ENCODE results near the gene RUNX2. TPM values are rescaled to one million over a fixed set of nuclear protein-coding genes. Genes with fewer than 3 reads are reported as not detected.

Gene RUNX2
- total and polyA plus RNA-seq, 2 experiments from 2014 or later, result 0.66 to 1.7 TPM

GRCh38 chr6:45698046-45698445 is 369.9 kb downstream of the RUNX2 start:
- Histone ChIP-seq H4K20me1 (replicated peaks; ENCODE audit: insufficient read depth) (no peaks in the 10 kb centered on the region), H3K27me3 (ENCODE audit: insufficient read depth) (no peaks in the 10 kb centered on the region), H3K27ac (ENCODE audit: low read depth) (no peak overlapping the region), H2AFZ (no peak overlapping the region), H3K79me2 (replicated peaks; ENCODE audit: insufficient read depth) (no peaks in the 10 kb centered on the region), H3K9me2 (ENCODE audit: insufficient read depth) (0 out of 2 replicates have a peak, but pooled peaks cover 3% of the 10 kb centered on the region), H3K36me3 (ENCODE audit: insufficient read depth) (no peaks in the 10 kb centered on the region), H3K4me3 (no peak overlapping the region), H3K4me2 (no peak overlapping the region), H3F3A (replicated peaks; ENCODE audit: low read depth) (no peaks in the 10 kb centered on the region), H3K4me1 (ENCODE audit: insufficient read depth) (no peaks in the 10 kb centered on the region)
- TF ChIP-seq ETS1 (IDR thresholded peaks at IDR 0.05) (no peak), EZH2phosphoT487 (IDR thresholded peaks at IDR 0.05; ENCODE audit: unreplicated experiment) (no peak), NANOG (IDR thresholded peaks at IDR 0.05; ENCODE audit: borderline replicate concordance) (no peak), REST (IDR thresholded peaks at IDR 0.05; ENCODE audit: unreplicated experiment) (no peak), POLR2AphosphoS5 (IDR thresholded peaks at IDR 0.05; ENCODE audit: low read depth) (no peak), ZNF114 (CRISPR knock-in tag; IDR thresholded peaks at IDR 0.05) (no peak), STAT1 (IDR thresholded peaks at IDR 0.05; ENCODE audit: unreplicated experiment) (no peak), CTCF (conservative IDR thresholded peaks at IDR 0.05; ENCODE audit: low read depth in 2 of 2) (no peak), CREB1 (CRISPR knock-in tag; IDR thresholded peaks at IDR 0.05; ENCODE audit: low read depth) (no peak), EZH2 (IDR thresholded peaks at IDR 0.05; ENCODE audit: low read depth, unreplicated experiment) (no peak), JUNB (IDR thresholded peaks at IDR 0.05; ENCODE audit: unreplicated experiment) (no peak), ZNF462 (CRISPR knock-in tag; IDR thresholded peaks at IDR 0.05) (no peak), ZNF331 (CRISPR knock-in tag; IDR thresholded peaks at IDR 0.05; ENCODE audit: low read depth) (no peak)
- Mint-ChIP-seq H3K9me3 (no peaks in the 10 kb centered on the region; the same call in 1 of the 3 replicates), H3K27me3 (ENCODE audit: insufficient read depth, low read depth, poor library complexity) (peaks cover 2% of the 10 kb centered on the region), H3K4me1 (no peaks in the 10 kb centered on the region), H3K36me3 (ENCODE audit: low read depth) (no peaks in the 10 kb centered on the region), H3K4me3 (no peak overlapping the region), H3K27ac (no peak overlapping the region)
- no peak for DNase-seq (ENCODE audit: low spot score)
- ATAC-seq, result no peak
